ENCODE results near the gene WSCD1. TPM values are rescaled to one million over a fixed set of nuclear protein-coding genes. Genes with fewer than 3 reads are reported as not detected.

Gene WSCD1
- total and polyA plus RNA-seq, 2 donors (not counting 3 experiments of a cell fraction or from before 2014, with no cell fraction given): 21.5 to 49.4 TPM

GRCh38 chr17:6092903-6093468, 22.8 kb downstream of the WSCD1 start:
- no peak overlapping the region for H3K4me2 ChIP-seq (ENCODE audit: insufficient read depth, low read length)
- POLR2A ChIA-PET: no interaction called here
- H3K27ac ChIP-seq (ENCODE audit: insufficient read depth, low read depth, low read length): no peak overlapping the region
- no peak overlapping the region for H3K4me3 ChIP-seq (replicated peaks in 1 of 3; ENCODE audit: insufficient read depth in 1 of 3, low read depth in 1 of 3, low read length in 3 of 3)
- CTCF ChIA-PET: no interaction called here
- H3K9me3 ChIP-seq (replicated peaks; ENCODE audit: control insufficient read depth, insufficient read depth, low read length): no peaks in the 10 kb centered on the region
- peaks cover 0 to 37% of the 10 kb centered on the region in 2 experiments for H3K36me3 ChIP-seq (ENCODE audit: control insufficient read depth in 2 of 2, extremely low read depth in 1 of 2, insufficient read depth in 2 of 2, low read length in 2 of 2)
- no peak for DNase-seq (ENCODE audit: low read depth, low spot score)
- no peaks in the 10 kb centered on the region for H3K9me1 ChIP-seq (replicated peaks; ENCODE audit: control insufficient read depth, extremely low read depth, insufficient read depth, low read length)
- H3K4me1 ChIP-seq (ENCODE audit: control insufficient read depth, extremely low read depth, insufficient read depth, low read length): peaks cover 12% of the 10 kb centered on the region
- H4K20me1 ChIP-seq (replicated peaks; ENCODE audit: control insufficient read depth, extremely low read depth, insufficient read depth, low read length): no peaks in the 10 kb centered on the region
- H2AFZ ChIP-seq (ENCODE audit: low read depth, low read length): no peak overlapping the region
- H3K9ac ChIP-seq (replicated peaks; ENCODE audit: extremely low read depth, insufficient read depth, low read length): no peak overlapping the region
- FAIRE-seq: no peak
- H3K27me3 ChIP-seq (ENCODE audit: control insufficient read depth in 2 of 2, insufficient read depth in 2 of 2, low read length in 2 of 2): no peaks in the 10 kb centered on the region
- H3K79me2 ChIP-seq (ENCODE audit: control insufficient read depth, insufficient read depth, low read length): no peaks in the 10 kb centered on the region
- dilution Hi-C loops (cut with MboI; ENCODE audit: extremely low pct_ligation_motif_present, low sequenced_read_pairs) (no loop called here), intact Hi-C loops (cut with micrococcal nuclease) (no loop called here)
- no peak for TF ChIP-seq POLR2AphosphoS5 (IDR thresholded peaks at IDR 0.05; ENCODE audit: insufficient read depth, low read depth, low read length)
- TF ChIP-seq, protein P1, sequence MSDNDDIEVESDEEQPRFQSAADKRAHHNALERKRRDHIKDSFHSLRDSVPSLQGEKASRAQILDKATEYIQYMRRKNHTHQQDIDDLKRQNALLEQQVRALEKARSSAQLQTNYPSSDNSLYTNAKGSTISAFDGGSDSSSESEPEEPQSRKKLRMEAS (IDR thresholded peaks at IDR 0.05; ENCODE audit: insufficient read depth, insufficient read length): no peak
- no peak for TF ChIP-seq JUN (IDR thresholded peaks at IDR 0.05; ENCODE audit: borderline replicate concordance, insufficient read depth, insufficient read length, low read depth)
- TF ChIP-seq, protein P2, sequence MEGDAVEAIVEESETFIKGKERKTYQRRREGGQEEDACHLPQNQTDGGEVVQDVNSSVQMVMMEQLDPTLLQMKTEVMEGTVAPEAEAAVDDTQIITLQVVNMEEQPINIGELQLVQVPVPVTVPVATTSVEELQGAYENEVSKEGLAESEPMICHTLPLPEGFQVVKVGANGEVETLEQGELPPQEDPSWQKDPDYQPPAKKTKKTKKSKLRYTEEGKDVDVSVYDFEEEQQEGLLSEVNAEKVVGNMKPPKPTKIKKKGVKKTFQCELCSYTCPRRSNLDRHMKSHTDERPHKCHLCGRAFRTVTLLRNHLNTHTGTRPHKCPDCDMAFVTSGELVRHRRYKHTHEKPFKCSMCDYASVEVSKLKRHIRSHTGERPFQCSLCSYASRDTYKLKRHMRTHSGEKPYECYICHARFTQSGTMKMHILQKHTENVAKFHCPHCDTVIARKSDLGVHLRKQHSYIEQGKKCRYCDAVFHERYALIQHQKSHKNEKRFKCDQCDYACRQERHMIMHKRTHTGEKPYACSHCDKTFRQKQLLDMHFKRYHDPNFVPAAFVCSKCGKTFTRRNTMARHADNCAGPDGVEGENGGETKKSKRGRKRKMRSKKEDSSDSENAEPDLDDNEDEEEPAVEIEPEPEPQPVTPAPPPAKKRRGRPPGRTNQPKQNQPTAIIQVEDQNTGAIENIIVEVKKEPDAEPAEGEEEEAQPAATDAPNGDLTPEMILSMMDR (IDR thresholded peaks at IDR 0.05; ENCODE audit: extremely low read depth in 1 of 2, insufficient read depth in 1 of 2, low read depth in 1 of 2, low read length in 2 of 2): no peak
- no peak for TF ChIP-seq GATA2 (IDR thresholded peaks at IDR 0.05; ENCODE audit: insufficient read depth, insufficient read length, low read depth, low read length)
- TF ChIP-seq MYC (IDR thresholded peaks at IDR 0.05; ENCODE audit: low read depth, low read length): no peak
- TF ChIP-seq POLR2A (IDR thresholded peaks at IDR 0.05; ENCODE audit: low read depth, low read length): no peak
- TF ChIP-seq EZH2 (IDR thresholded peaks at IDR 0.05; ENCODE audit: borderline replicate concordance, low read depth, low read length, severe bottlenecking): no peak
- TF ChIP-seq FOS (IDR thresholded peaks at IDR 0.05; ENCODE audit: borderline replicate concordance, insufficient read depth, low read length): no peak
- no TSS peak for BruUV-seq (replicated peaks)

Measured in endothelial cell of umbilical vein (primary cell).